RKO (cell line): ENCODE data around the gene CCDC120.

Source experiments
- DNase-seq: peaks from one replicate; pipeline ENCODE4 v3.0.0-alpha.2; 2016; ENCODE audit warnings: low spot score

CCDC120 gene

DNA sequence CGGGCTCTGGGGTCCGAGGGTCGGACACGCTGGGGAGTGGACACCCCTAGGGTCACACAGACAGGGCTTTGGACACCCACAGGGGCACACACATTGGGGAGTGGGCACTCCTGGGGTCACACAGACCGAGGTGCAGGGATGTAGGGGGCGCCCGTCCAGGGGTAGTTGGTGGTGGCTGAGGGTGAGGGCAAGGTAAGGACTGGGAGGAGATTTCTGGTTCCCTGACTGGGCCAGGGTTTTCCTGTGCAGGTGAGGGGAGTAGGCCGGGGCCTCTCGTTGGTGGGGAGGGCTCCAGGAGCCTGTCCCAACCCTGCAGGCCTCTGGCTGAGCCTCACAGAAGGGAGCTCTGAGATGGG, 42.8 kb downstream of the CCDC120 start:
- DNase-seq = no peak

- DNase-seq = no peak
Observed at GRCh38 chrX:49102190-49102589, 43.4 kb downstream of the CCDC120 start.

DNA sequence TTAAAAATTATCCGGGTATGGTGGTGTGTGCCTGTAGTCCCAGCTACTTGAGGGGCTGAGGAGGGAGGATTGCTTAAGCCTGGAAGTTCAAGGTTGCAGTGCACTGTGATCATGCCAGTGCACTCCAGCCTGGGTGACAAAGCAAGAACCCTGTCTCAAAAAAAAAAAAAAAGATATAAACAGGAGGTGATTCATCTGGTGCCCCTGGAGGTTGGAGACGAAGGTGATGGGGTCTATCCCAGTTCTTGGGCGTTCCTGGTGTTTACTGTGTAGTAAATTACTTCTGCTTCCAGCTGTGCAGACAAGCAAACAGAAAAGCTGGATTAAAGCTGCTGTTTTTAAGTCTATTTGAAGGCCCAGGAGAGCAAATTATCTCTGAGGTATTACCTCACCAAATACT, 44.8 kb downstream of the CCDC120 start:
- no peak for DNase-seq

DNA sequence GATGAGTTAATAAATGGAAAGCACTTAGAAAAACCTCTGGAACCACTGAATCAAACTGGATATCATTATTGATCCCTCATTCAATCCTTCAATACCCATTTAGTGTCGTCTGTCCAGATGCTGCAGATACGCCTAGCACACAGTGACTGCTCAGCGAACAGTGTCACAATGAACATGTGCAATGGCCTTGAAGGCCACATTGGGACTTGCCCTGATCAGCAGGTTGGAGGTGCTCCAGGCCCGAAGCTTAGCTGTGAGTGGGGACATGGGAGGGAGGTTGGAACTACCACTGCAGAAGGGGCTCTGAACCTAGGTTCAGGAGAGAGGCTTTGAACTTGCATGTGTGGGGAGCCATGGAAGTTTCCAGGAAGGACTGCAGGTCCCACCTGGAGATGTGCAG, 47.5 kb downstream of the CCDC120 start:
- no peak for DNase-seq

DNA sequence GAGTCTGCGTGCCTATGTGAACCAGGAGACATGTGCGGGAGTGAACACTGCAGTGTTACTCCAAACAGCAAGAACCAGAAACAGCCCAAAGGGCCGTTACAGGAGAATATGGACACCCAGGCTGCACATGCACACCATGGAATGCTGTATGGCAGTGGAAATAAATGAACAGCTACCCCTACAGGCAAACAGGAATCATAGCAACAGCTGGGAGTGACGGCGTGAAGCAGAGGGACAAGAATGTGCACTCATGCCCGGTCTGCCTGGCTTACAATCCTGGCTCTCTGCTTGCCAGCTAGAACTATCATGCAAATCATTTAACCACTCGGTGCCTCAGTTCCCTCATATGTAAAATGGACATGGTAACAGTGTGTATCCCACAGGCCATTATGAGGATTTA, 48.1 kb downstream of the CCDC120 start:
- DNase-seq = peak; percentile 63

DNA sequence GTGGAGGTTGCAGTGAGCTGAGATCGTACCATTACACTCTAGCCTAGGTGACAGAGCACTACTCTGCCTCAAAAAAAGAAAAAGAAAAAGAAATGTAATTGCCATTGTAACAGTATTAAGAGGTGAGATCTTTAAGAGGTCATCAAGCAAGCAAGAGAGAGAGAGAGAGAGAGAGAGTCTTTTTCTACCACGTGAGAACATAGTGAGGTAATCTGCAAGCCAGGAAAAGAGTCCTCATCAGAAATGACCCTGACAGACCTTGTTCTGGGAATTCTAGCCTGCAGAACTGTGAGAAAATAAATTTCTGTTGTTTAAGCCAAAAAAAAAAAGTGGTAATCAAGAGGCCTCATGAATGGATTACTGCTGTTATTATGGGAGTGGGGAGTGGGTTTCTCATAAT, 49.8 kb downstream of the CCDC120 start:
- DNase-seq = no peak

GRCh38 chrX:49110417-49110816, 51.6 kb downstream of the CCDC120 start:
- no peak for DNase-seq

DNA sequence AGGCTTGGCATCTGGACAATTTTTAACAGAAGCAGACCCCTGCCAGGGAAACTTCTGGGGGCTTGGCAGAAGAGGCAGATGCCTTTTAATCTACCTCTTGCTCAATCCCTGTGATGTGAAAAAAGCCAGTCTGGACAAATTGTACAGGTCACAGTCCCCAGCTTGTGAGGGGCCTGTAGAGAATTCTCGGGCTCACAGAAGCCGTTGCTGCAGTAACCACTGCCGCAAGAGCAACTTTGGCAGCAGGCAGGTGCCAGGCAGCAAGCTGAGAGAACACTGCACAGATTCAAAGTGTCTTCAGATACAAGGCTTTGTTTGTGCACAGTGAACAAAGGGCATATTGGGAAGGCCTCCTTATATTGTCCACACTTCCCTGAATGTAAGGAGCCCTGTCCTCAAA, 53.0 kb downstream of the CCDC120 start:
- DNase-seq = no peak

GRCh38 chrX:49116076-49116475, 57.3 kb downstream of the CCDC120 start:
- no peak for DNase-seq

DNA sequence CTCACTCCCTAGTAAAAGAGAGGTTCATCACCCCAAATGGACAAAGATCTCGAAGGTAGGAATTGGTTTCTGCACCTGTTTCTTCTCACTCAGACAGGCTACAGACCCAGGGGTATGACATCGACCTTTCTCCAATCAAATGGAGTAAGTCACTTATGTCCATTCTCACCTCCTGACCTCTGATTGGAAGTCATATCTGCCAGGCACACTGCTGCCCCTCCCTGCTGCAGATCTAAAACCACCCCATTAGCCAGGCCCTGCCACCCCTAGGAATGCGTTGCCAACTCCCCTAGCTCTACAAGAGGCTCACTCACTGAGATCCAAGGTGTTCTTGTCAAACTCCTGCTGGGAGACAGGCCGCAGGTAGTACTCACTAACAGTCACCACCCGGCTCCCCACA, 57.9 kb downstream of the CCDC120 start:
- no peak for DNase-seq

DNA sequence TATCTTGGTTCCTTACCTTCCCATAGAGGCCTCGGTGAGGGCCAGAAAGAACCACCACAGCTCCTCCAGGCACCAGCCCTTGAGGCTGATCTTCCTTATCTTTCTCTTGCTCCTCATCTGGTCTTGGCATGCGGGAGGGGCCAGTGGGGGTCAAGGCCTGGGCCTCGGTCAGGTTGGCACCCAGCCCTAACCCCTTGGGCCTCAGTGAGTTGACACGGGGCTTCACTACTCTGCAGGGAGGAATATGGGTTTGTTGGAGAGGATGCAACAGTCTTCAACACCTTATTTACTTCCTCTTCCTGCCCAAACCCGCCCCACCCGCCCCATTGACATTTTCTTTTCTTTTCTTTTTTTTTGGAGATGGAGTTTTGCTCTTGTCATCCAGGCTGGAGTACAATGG, 58.8 kb downstream of the CCDC120 start:
- DNase-seq = no peak
